Esophagus muscularis mucosa (tissue), 4 donors: Measurements from ENCODE around the gene SLC4A2. TPM values are rescaled to one million over a fixed set of nuclear protein-coding genes. Genes with fewer than 3 reads are reported as not detected.

Source experiments
- DNase-seq: peaks from one replicate; pipeline ENCODE4 v3.0.0-alpha.2; 2017; ENCODE audit errors: extremely low spot score
- H3K27ac ChIP-seq, 4 donors: fragments of 200-600 bp; sonication (generic); replicated peaks in 1 of 4; 1 replicate in 3 of 4; 2 replicates in 1 of 4; pipeline ENCODE4 v1.5.1; 2016 to 2019; ENCODE audit warnings: mild to moderate bottlenecking in 1 of 4
- H3K27me3 ChIP-seq, 4 donors: fragments of 200-600 bp; sonication (generic); one replicate each; pipeline versions ENCODE4 v1.5.1 to v1.6.0; 2016 to 2019
- H3K36me3 ChIP-seq, 4 donors: fragments of 200-600 bp; sonication (generic); one replicate each; pipeline ENCODE4 v1.5.1; 2016 to 2019
- H3K4me1 ChIP-seq, 4 donors: fragments of 200-600 bp; sonication (generic); one replicate each; pipeline ENCODE4 v1.5.1; 2016 to 2019
- H3K4me3 ChIP-seq, 4 donors: fragments of 200-600 bp; sonication (generic); 1 replicate in 2 of 4; 2 replicates in 2 of 4; pipeline ENCODE4 v1.5.1; 2016 to 2019; ENCODE audit warnings: mild to moderate bottlenecking in 4 of 4, moderate library complexity in 1 of 4
- H3K9me3 ChIP-seq, 4 donors: fragments of 200-600 bp; sonication (generic); 1 replicate in 3 of 4; 2 replicates in 1 of 4; pipeline ENCODE4 v1.5.1; 2016 to 2019
- EP300 ChIP-seq: sonication (generic); formaldehyde crosslinking; IDR thresholded peaks from one replicate; pipeline ENCODE4 v1.6.1; 2017; ENCODE audit warnings: antibody characterized with exemption
- POLR2A ChIP-seq: fragments of 450-650 bp; IDR thresholded peaks from one replicate; pipeline ENCODE4 v1.6.1; 2017; ENCODE audit warnings: antibody characterized with exemption, moderate library complexity, mild to moderate bottlenecking, low read depth
- POLR2AphosphoS5 ChIP-seq, 2 donors: sonication (generic); formaldehyde crosslinking; IDR thresholded peaks; one replicate each; pipeline ENCODE4 v1.6.1; 2017; ENCODE audit warnings: antibody characterized with exemption in 2 of 2
- WGBS: methylation state at CpG from one replicate; pipeline ENCODE4 v1.1.5; 2018; 5-methylcytosine and 5-hydroxymethylcytosine counted together
- intact Hi-C: fragments of 100-400 bp; cut with DNase I; formaldehyde crosslinking; loops from one replicate; pipeline ENCODE4 v1.15.1; 2023
- total RNA-seq, 4 donors: library from RNA; depleted of rRNA; stranded (reverse); fragments of >200 nt; gene quantifications; one replicate each; pipeline versions ENCODE4 v1.1.0 to v1.2.1, GENCODE V29; 2016
- TF ChIP-seq, protein P1 (sequence below), 3 experiments: fragments of 200-600 bp in 2 of 3; fragments of 450-650 bp in 1 of 3; sonication (generic) in 2 of 3; IDR thresholded peaks; one replicate each; pipeline ENCODE4 v1.5.1; 2017 to 2019; ENCODE audit warnings: antibody characterized with exemption in 3 of 3, mild to moderate bottlenecking in 2 of 3, moderate library complexity in 1 of 3

The SLC4A2 gene
- total RNA-seq, 4 donors from 2014 or later, result 96.8 to 165 (median 122) TPM

DNA sequence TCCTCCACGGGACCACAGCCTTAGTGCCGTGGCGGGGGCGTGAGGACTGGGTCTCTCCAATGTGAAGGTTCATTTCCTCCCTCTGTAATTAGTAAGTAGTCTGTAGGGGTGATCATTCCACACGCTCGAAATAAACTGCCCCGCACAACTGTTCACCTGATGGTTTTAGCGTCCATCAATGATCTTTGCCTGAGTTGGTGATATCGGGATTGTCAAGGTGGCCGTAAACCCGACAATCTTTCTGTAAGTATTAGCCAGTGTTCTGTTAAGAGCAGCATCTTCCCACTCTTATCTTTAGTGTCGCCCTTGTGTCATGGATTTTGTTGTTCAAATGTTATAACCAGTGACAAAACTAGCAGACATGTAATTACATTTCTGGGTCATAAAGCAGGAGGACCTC, 44.6 kb downstream of the SLC4A2 start:
- H3K27ac ChIP-seq, result no peak overlapping the region
- no peak for DNase-seq
- H3K36me3 ChIP-seq, result peaks cover 0 to 6% (median 5%) of the 10 kb centered on the region in 4 donors
- intact Hi-C loops, result no loop called here
- TF ChIP-seq EP300 (no peak), POLR2AphosphoS5 (IDR thresholded peaks at IDR 0.05) (no peak), POLR2A (no peak)
- TF ChIP-seq, protein P1, sequence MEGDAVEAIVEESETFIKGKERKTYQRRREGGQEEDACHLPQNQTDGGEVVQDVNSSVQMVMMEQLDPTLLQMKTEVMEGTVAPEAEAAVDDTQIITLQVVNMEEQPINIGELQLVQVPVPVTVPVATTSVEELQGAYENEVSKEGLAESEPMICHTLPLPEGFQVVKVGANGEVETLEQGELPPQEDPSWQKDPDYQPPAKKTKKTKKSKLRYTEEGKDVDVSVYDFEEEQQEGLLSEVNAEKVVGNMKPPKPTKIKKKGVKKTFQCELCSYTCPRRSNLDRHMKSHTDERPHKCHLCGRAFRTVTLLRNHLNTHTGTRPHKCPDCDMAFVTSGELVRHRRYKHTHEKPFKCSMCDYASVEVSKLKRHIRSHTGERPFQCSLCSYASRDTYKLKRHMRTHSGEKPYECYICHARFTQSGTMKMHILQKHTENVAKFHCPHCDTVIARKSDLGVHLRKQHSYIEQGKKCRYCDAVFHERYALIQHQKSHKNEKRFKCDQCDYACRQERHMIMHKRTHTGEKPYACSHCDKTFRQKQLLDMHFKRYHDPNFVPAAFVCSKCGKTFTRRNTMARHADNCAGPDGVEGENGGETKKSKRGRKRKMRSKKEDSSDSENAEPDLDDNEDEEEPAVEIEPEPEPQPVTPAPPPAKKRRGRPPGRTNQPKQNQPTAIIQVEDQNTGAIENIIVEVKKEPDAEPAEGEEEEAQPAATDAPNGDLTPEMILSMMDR (IDR thresholded peaks at IDR 0.05), result no peak
- no peak overlapping the region for H3K4me3 ChIP-seq
- peaks cover 26 to 43% (median 31%) of the 10 kb centered on the region in 4 donors for H3K4me1 ChIP-seq
- WGBS, result 87% methylated on average over 11 of the region's 12 CpGs
- no peaks in the 10 kb centered on the region for H3K9me3 ChIP-seq
- H3K27me3 ChIP-seq, result no peaks in the 10 kb centered on the region

DNA sequence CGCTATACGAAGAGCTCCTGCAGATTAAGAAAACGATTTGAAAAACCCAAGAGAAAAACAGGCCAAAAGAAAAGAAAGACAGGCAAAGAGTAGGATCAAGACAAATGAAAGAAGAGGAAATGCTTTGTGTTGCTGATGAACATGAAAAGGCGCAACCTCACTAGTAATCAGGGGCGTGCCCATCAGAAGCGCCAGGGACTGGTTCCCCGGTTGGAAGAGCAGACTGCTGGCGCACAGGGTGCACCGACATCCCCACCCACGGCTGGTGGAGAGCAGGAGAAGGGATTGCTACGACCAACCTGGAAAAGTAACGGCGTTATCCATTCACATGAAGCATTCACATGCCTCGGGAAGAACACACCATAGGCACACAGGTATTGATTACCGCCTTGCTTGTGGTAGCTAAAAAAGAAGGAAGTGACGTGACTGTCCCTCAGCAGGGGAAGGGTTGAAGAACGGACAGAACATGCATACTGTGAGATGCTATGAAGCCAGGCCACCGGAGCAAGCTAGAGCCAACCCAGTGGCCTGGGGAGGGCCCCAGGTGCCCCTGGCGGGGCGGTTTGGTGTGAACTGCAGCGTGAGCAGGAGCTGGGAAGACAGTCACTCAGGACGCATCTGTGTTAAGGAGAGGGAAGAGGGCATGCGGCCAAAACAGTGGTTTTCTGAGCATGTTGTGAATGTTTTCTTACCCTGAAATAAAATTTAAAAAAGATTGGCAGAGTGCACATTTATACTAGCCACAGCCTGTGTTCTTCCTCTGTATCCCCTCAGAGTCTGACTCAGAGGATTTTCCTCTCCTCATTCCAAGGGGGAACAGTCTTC, 45.2 kb downstream of the SLC4A2 start:
- intact Hi-C loops, result no loop called here
- WGBS, result 76% methylated on average over 23 of the region's 23 CpGs

DNA sequence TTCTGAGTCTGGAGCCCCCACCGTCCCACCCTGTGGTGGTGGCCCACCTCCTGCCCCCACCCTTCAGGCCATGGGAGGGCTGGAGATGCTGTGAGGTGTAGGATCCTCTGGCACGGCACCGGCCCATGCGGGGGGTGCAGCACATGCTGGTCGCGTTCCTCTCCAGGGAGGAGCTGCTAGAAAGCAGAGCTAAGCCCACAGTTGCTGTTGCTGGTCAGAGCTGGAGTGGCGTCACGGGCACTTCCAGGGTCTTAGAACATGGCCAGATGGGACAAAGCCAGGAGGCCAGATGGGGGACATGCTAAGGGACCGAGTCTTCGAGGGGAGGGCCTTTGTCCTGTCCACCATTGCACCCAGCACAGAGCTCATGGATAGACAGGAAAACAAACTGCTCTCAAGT, 48.5 kb downstream of the SLC4A2 start:
- Histone ChIP-seq H3K27ac (no peak overlapping the region), H3K36me3 (peaks cover 0 to 6% (median 2%) of the 10 kb centered on the region in 4 donors), H3K27me3 (no peaks in the 10 kb centered on the region), H3K4me3 (no peak overlapping the region), H3K4me1 (peaks cover 11 to 42% (median 28%) of the 10 kb centered on the region in 4 donors), H3K9me3 (no peaks in the 10 kb centered on the region)
- no peak for TF ChIP-seq POLR2A
- TF ChIP-seq POLR2AphosphoS5 (IDR thresholded peaks at IDR 0.05), result no peak
- TF ChIP-seq, protein P1 (IDR thresholded peaks at IDR 0.05), result no peak
- TF ChIP-seq EP300, result no peak
- 86% methylated on average over 6 of the region's 10 CpGs for WGBS
- DNase-seq, result no peak
- intact Hi-C loops, result no loop called here

More for the DNA sequence above, 45.2 kb downstream of the SLC4A2 start:
- peaks cover 0 to 6% (median 5%) of the 10 kb centered on the region in 4 donors for H3K36me3 ChIP-seq
- TF ChIP-seq POLR2AphosphoS5 (IDR thresholded peaks at IDR 0.05) (no peak), EP300 (no peak), POLR2A (no peak)
- TF ChIP-seq, protein P1 (IDR thresholded peaks at IDR 0.05), result no peak
- no peak overlapping the region for H3K27ac ChIP-seq
- no peak overlapping the region for H3K4me3 ChIP-seq
- H3K9me3 ChIP-seq, result no peaks in the 10 kb centered on the region
- H3K27me3 ChIP-seq, result no peaks in the 10 kb centered on the region
- H3K4me1 ChIP-seq, result peaks cover 22 to 45% (median 33%) of the 10 kb centered on the region in 4 donors
- DNase-seq, result no peak

DNA sequence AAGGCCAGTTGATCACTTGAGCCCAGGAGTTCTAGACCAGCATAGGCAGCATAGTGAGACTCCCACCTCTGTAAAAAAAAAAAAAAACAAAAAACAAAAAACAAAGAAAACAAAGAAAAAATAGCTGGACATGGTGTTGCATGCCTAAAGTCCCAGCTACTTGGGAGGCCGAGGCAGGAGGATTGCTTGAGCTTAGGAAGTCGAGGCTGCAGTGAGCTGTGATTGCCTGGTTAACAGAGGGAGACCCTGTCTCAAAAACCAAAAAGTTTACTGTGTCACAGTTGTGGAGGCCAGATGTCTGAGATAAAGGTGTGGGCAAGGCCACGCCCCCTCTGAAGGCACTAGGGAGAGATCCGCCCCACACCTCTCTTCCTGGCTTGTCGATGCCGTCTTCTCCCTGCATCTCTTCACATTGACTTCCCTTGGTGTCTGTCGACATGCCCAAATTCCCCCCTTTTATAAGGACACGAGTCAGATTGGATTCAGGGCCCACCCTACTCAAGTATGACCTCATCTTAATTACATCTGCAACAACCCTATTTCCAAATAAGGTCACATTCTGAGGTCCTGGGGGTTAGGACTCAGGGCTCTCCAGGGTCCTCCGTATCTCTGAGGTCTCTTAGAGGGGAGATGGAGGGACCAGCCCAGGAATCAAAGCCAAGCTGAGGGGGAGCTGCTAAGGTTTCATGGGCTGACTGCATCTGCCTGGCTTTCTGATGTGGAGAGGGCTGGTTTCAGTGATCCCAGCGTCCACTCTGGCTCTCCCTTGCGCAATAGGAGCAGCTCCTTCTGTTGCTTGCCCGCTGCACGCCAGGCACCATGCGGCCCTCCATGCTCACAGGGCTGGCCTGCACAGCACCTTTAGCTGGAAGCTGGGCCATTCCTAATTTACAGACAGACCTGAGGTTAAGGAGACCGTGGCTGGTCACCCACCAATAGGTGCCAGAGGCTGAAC, 50.0 kb downstream of the SLC4A2 start:
- H3K27ac ChIP-seq, result peak overlapping the region in 3 of 4 donors; percentile 27 to 41 (median 34)
- peaks cover 0 to 9% (median 2%) of the 10 kb centered on the region in 4 donors for H3K36me3 ChIP-seq
- intact Hi-C loops, result loop anchor here (5.0 kb wide), 2 partner anchors 47 to 82 kb away; partner anchors contain the start of gene ABCB8
- H3K4me1 ChIP-seq, result peaks cover 16 to 52% (median 40%) of the 10 kb centered on the region in 4 donors
- no peak overlapping the region for H3K4me3 ChIP-seq
- no peak for TF ChIP-seq POLR2AphosphoS5 (IDR thresholded peaks at IDR 0.05)
- no peak for TF ChIP-seq EP300
- TF ChIP-seq, protein P1 (IDR thresholded peaks at IDR 0.05), result no peak
- no peak for TF ChIP-seq POLR2A
- H3K27me3 ChIP-seq, result no peaks in the 10 kb centered on the region
- no peak for DNase-seq
- no peaks in the 10 kb centered on the region for H3K9me3 ChIP-seq
- WGBS, result 70% methylated on average over 15 of the region's 15 CpGs
